K562 (cell line): ENCODE measurements around the gene ITPRIP. TPM values are rescaled to one million over a fixed set of nuclear protein-coding genes. Genes with fewer than 3 reads are reported as not detected.

ENCODE experiments used
- CTCF ChIP-seq, 3 experiments: IDR thresholded peaks in 2 of 3; conservative IDR thresholded peaks in 1 of 3; 2 replicates each; pipeline ENCODE4 v1.5.1; 2011 to 2012; ENCODE audit warnings: low read length in 3 of 3, mild to moderate bottlenecking in 3 of 3, control low read depth in 2 of 3, improper control_type of control experiment in 1 of 3, inconsistent platforms in 1 of 3, low read depth in 1 of 3, mixed read lengths in 1 of 3, moderate library complexity in 1 of 3; ENCODE audit not compliant: insufficient read depth in 2 of 3
- FOS ChIP-seq: IDR thresholded peaks from 3 replicates; pipeline ENCODE4 v1.6.1; 2011; ENCODE audit not compliant: insufficient read length; ENCODE audit errors: extremely low read depth
- GTF2A2 ChIP-seq: IDR thresholded peaks from 2 replicates; pipeline ENCODE4 v1.6.1; 2016; ENCODE audit warnings: mild to moderate bottlenecking, missing genetic modification characterization, missing compliant biosample characterization
- HNRNPL ChIP-seq: fragments of 200-400 bp; formaldehyde crosslinking; IDR thresholded peaks from 2 replicates; pipeline ENCODE4 v1.6.1; 2017; ENCODE audit warnings: low read depth, mild to moderate bottlenecking, low read length
- NFYB ChIP-seq: IDR thresholded peaks from 2 replicates; pipeline ENCODE4 v1.6.1; 2011; ENCODE audit warnings: mild to moderate bottlenecking, moderate library complexity; ENCODE audit not compliant: insufficient read length; ENCODE audit errors: extremely low read depth
- PRDM10 ChIP-seq: fragments of 450-650 bp; IDR thresholded peaks from 2 replicates; pipeline ENCODE4 v1.6.1; 2018; ENCODE audit not compliant: partially characterized antibody
- PTRF ChIP-seq: fragments of 450-650 bp; IDR thresholded peaks from 2 replicates; pipeline ENCODE4 v1.6.1; 2016; ENCODE audit warnings: mild to moderate bottlenecking, missing genetic modification characterization, missing compliant biosample characterization
- SMARCB1 ChIP-seq: IDR thresholded peaks from 2 replicates; pipeline ENCODE4 v1.6.1; 2011; ENCODE audit warnings: improper control_type of control experiment, low read depth; ENCODE audit not compliant: insufficient read length
- VEZF1 ChIP-seq: fragments of 200-800 bp; sonication (Bioruptor generic); IDR thresholded peaks from 2 replicates; pipeline ENCODE4 v1.6.1; 2017; ENCODE audit warnings: missing genetic modification characterization, missing compliant biosample characterization
- ZBTB11 ChIP-seq, 3 experiments: fragments of 200-800 bp in 1 of 3; fragments of 250-450 bp in 1 of 3; fragments of 450-650 bp in 1 of 3; sonication (Bioruptor Pico) in 1 of 3; sonication (Bioruptor generic) in 1 of 3; formaldehyde crosslinking in 1 of 3; IDR thresholded peaks; 2 replicates each; pipeline versions ENCODE4 v1.6.1 to v1.8.0; 2016 to 2022; ENCODE audit warnings: mild to moderate bottlenecking in 2 of 3, missing genetic modification characterization in 2 of 3, missing compliant biosample characterization in 1 of 3, moderate library complexity in 1 of 3
- ZKSCAN3 ChIP-seq: fragments of 250-450 bp; sonication (Bioruptor Pico); IDR thresholded peaks from 2 replicates; pipeline ENCODE4 v1.4.0; 2020
- ZNF280A ChIP-seq: fragments of 450-650 bp; IDR thresholded peaks from 2 replicates; pipeline ENCODE4 v1.6.1; 2018; ENCODE audit warnings: mild to moderate bottlenecking, low read depth; ENCODE audit not compliant: partially characterized antibody
- ZNF324 ChIP-seq: fragments of 250-450 bp; sonication (Bioruptor Pico); IDR thresholded peaks from 2 replicates; pipeline ENCODE4 v1.4.0; 2020; ENCODE audit warnings: mild to moderate bottlenecking
- ZNF77 ChIP-seq: fragments of 250-450 bp; sonication (Bioruptor Pico); IDR thresholded peaks from 2 replicates; pipeline ENCODE4 v1.5.0; 2020
- polyA plus RNA-seq, 8 experiments: library from polyadenylated mRNA; depleted of rRNA in 4 of 8; stranded (reverse) in 5 of 8; unstranded in 3 of 8; fragments of >200 nt; fragmentation: Nextera tagmentation in 2 of 8; fragmentation: Illumina TruSeq in 1 of 8; extraction: Ambion mirVana in 2 of 8; extraction: Trizol in 1 of 8; gene quantifications; 2 replicates each; pipeline versions ENCODE4 v1.2.1 to v1.2.3, GENCODE V29; 2011 to 2014; ENCODE audit warnings: inconsistent platforms in 1 of 8, missing spikeins in 1 of 8
- total RNA-seq, 7 experiments: library from RNA; depleted of rRNA in 6 of 7; stranded (reverse); fragments of >200 nt in 6 of 7; fragmentation: Illumina TruSeq in 2 of 7; extraction: Trizol in 2 of 7; gene quantifications; 2 replicates each; pipeline versions ENCODE4 v1.2.1 to v1.2.3, GENCODE V29; 2011 to 2021; ENCODE audit warnings: low replicate concordance in 1 of 7

ITPRIP gene
- total and polyA plus RNA-seq, 9 of the 15 experiments (the other 6 are each of a cell fraction or from before 2014, with no cell fraction given): 4.4 to 28.5 (median 10.9) TPM

- TF ChIP-seq CTCF (IDR thresholded peaks at IDR 0.05 in 2 of 3, conservative IDR thresholded peaks at IDR 0.05 in 1 of 3; ENCODE audit: insufficient read depth in 2 of 3, low read depth in 1 of 3, low read length in 3 of 3) (0 out of 6 replicates have a peak, but pooled peaks of 1 of the 3 experiments have one; percentile 2), ZNF77 (CRISPR knock-in tag) (no peak), GTF2A2 (no peak), PTRF (tag) (no peak), FOS (no peak), VEZF1 (CRISPR knock-in tag) (no peak), SMARCB1 (no peak), PRDM10 (no peak), HNRNPL (no peak), ZKSCAN3 (CRISPR knock-in tag) (no peak), ZBTB11 (CRISPR knock-in tag; IDR thresholded peaks at IDR 0.05) (peak in 1 of 3 experiments; percentile 48; a peak in 1 of 6 replicates), ZNF280A (no peak), NFYB (no peak), ZNF324 (CRISPR knock-in tag) (no peak)
Observed at GRCh38 chr10:104337985-104338735, at the start of gene ITPRIP (continued).
